Loucy (cell line): ENCODE measurements around the gene LUZP1.

Experiments
- EZH2phosphoT487 ChIP-seq: fragments of 200-600 bp; IDR thresholded peaks from 2 replicates; pipeline ENCODE4 v1.6.1; 2018; ENCODE audit warnings: antibody characterized with exemption, mild to moderate bottlenecking, moderate library complexity, borderline replicate concordance
- TF ChIP-seq, protein P1 (sequence below): fragments of 200-600 bp; sonication (generic); conservative IDR thresholded peaks from 2 replicates; pipeline ENCODE4 v1.5.1; 2014; ENCODE audit warnings: mild to moderate bottlenecking, antibody characterized with exemption, low read length

DNA sequence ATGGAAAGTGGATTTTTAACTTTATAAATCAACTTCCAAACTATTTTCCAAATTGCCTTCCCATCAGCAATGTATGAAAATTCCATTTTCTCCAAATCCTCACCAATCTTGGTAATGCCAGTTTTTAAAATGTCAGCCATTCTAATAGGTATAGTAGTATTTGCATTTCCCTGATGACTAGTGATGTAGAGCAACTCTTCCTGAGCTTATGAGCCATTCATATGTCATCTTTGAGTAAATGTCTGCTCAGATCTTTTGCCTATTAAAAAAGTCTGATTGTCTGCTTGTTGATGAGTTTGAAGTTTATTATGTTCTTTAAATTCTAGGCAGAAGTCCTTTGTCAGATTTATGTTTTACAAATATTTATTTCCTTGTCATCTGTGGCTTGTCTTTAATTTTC is 94.6 kb downstream of the LUZP1 start:
- TF ChIP-seq, protein P1, sequence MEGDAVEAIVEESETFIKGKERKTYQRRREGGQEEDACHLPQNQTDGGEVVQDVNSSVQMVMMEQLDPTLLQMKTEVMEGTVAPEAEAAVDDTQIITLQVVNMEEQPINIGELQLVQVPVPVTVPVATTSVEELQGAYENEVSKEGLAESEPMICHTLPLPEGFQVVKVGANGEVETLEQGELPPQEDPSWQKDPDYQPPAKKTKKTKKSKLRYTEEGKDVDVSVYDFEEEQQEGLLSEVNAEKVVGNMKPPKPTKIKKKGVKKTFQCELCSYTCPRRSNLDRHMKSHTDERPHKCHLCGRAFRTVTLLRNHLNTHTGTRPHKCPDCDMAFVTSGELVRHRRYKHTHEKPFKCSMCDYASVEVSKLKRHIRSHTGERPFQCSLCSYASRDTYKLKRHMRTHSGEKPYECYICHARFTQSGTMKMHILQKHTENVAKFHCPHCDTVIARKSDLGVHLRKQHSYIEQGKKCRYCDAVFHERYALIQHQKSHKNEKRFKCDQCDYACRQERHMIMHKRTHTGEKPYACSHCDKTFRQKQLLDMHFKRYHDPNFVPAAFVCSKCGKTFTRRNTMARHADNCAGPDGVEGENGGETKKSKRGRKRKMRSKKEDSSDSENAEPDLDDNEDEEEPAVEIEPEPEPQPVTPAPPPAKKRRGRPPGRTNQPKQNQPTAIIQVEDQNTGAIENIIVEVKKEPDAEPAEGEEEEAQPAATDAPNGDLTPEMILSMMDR: no peak
- TF ChIP-seq EZH2phosphoT487: no peak
